ENCODE results near the gene BRIP1. TPM values are rescaled to one million over a fixed set of nuclear protein-coding genes. Genes with fewer than 3 reads are reported as not detected.
"Not testable (repeated sequence)": the region's sequence is repeated elsewhere in the genome, so short reads cannot be mapped to it uniquely, and the experiment has no call there.

Gene BRIP1
- polyA plus RNA-seq, 2 of the 4 experiments (the other 2 are of a cell fraction), result 8.0 to 11.5 TPM

GRCh38 chr17:61828694-61829093 lies 34.6 kb downstream of the BRIP1 start:
- Histone ChIP-seq H3K27ac (no peak overlapping the region), H3K4me2 (no peak overlapping the region), H3K9me3 (peaks cover 7% of the 10 kb centered on the region; the same call in 2 of the 3 replicates), H3K4me1 (peaks cover 9% of the 10 kb centered on the region), H3K4me3 (no peak overlapping the region)
- DNase-seq (ENCODE audit: low read depth in 1 of 2, low spot score in 1 of 2) (no peak), FAIRE-seq (no peak), ATAC-seq (no peak)
- ChIA-PET POLR2A (no interaction called here), CTCF (interaction anchor here (0.8 kb wide), 1 partner anchor 417 kb away, joined by 3 read pairs; no protein-coding TSS in a partner anchor)
- WGBS (ENCODE audit: missing lambda C conversion rate), result 91% methylated on average over 1 of the region's 1 CpG
- no peak for TF ChIP-seq RNF2 (IDR thresholded peaks at IDR 0.05; ENCODE audit: borderline replicate concordance, low read depth)
- TF ChIP-seq, protein P1, sequence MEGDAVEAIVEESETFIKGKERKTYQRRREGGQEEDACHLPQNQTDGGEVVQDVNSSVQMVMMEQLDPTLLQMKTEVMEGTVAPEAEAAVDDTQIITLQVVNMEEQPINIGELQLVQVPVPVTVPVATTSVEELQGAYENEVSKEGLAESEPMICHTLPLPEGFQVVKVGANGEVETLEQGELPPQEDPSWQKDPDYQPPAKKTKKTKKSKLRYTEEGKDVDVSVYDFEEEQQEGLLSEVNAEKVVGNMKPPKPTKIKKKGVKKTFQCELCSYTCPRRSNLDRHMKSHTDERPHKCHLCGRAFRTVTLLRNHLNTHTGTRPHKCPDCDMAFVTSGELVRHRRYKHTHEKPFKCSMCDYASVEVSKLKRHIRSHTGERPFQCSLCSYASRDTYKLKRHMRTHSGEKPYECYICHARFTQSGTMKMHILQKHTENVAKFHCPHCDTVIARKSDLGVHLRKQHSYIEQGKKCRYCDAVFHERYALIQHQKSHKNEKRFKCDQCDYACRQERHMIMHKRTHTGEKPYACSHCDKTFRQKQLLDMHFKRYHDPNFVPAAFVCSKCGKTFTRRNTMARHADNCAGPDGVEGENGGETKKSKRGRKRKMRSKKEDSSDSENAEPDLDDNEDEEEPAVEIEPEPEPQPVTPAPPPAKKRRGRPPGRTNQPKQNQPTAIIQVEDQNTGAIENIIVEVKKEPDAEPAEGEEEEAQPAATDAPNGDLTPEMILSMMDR (IDR thresholded peaks at IDR 0.05), result no peak
- no peak for TF ChIP-seq ZNF302 (CRISPR knock-in tag; IDR thresholded peaks at IDR 0.05)

DNA sequence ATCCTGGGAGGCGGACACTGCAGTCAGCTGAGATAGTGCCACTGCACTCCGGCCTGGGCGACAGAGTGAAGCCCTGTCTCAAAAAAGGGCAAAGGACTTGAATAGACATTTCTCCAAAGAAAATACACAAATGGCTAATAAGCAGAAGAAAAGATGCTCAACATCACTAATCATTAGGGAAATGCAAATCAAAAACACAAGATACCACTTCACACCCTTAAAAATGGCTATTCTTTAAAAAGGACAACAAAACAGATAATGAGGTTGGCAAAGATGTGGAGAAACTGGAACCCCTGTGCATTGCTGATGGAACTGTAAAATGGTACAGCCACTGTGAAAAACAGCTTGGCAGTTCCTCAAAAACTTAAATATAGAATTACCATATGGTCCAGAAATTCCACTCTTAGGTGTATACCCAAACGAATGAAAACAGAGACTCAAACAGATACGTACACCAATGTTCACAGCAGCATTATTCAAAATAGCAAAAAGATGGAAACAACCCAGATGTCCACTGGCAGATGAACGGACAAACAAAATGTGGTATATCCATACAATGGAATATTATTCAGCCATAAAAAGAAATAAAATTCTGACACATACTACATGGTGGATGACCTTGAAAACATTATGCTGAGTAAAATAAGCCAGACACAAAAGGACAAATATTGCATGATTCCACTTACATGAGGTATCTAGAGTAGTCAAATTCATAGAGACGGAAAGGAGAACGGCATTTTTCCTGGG lies 35.5 kb downstream of the BRIP1 start:
- Histone ChIP-seq H3K27ac (no peak overlapping the region), H3K4me2 (no peak overlapping the region), H3K4me1 (no peaks in the 10 kb centered on the region; the same call in 2 of the 3 replicates), H3K9me3 (peaks cover 7% of the 10 kb centered on the region; the same call in 2 of the 3 replicates), H3K4me3 (no peak overlapping the region)
- FAIRE-seq, result peak; percentile 13
- TF ChIP-seq FOSL2 (IDR thresholded peaks at IDR 0.05), result no peak
- no peak for TF ChIP-seq FOSL2 (CRISPR knock-in tag; IDR thresholded peaks at IDR 0.05)
- no peak for TF ChIP-seq EHF (CRISPR knock-in tag; IDR thresholded peaks at IDR 0.05)
- TF ChIP-seq, protein P2, sequence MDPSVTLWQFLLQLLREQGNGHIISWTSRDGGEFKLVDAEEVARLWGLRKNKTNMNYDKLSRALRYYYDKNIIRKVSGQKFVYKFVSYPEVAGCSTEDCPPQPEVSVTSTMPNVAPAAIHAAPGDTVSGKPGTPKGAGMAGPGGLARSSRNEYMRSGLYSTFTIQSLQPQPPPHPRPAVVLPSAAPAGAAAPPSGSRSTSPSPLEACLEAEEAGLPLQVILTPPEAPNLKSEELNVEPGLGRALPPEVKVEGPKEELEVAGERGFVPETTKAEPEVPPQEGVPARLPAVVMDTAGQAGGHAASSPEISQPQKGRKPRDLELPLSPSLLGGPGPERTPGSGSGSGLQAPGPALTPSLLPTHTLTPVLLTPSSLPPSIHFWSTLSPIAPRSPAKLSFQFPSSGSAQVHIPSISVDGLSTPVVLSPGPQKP (IDR thresholded peaks at IDR 0.05; ENCODE audit: low read depth, low read length), result no peak
- no peak for TF ChIP-seq NFE2L2 (conservative IDR thresholded peaks at IDR 0.05; ENCODE audit: low read length)
- TF ChIP-seq TFCP2L1 (CRISPR knock-in tag; IDR thresholded peaks at IDR 0.05), result no peak
- no peak for TF ChIP-seq HDAC2 (IDR thresholded peaks at IDR 0.05)
- TF ChIP-seq POLR2AphosphoS2 (conservative IDR thresholded peaks at IDR 0.05; ENCODE audit: low read length), result no peak
- TF ChIP-seq HOXB5 (CRISPR knock-in tag; IDR thresholded peaks at IDR 0.05), result no peak
- no peak for TF ChIP-seq EP300 (IDR thresholded peaks at IDR 0.05)
- no peak for ATAC-seq
- ChIA-PET POLR2A (no interaction called here), CTCF (interaction anchor here (0.8 to 5.2 kb wide), 3 partner anchors 9 to 416 kb away, joined by 3 to 20 read pairs (median 7); no protein-coding TSS in a partner anchor)
- DNase-seq (ENCODE audit: low read depth in 1 of 2, low spot score in 1 of 2), result no peak
- 95% methylated on average over 8 of the region's 8 CpGs for WGBS (ENCODE audit: missing lambda C conversion rate)

DNA sequence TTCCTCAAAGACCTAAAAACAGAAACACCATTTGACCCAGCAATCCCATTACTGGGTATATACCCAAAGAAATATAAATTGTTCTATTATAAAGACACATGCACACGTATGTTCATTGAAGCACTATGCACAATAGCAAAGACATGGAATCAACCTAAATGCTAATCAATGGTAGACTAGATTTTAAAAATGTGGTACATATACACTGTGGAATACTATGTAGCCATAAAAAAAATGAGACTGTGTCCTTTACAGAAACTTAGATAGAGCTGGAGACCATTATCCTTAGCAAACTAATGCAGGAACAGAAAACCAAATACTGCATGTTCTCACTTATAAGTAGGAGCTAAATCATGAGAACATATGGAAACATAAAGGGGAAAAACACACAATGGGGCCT lies 36.5 kb downstream of the BRIP1 start:
- CTCF ChIA-PET, result interaction anchor here (1.2 to 5.2 kb wide), 2 partner anchors 10 to 414 kb away, joined by 7 to 20 read pairs; no protein-coding TSS in a partner anchor
- H3K27ac ChIP-seq; H3K4me1 ChIP-seq; H3K4me3 ChIP-seq; FAIRE-seq; DNase-seq (ENCODE audit: low read depth in 1 of 2, low spot score in 1 of 2); H3K9me3 ChIP-seq; H3K4me2 ChIP-seq; ATAC-seq; POLR2A ChIA-PET: not testable (repeated sequence)
- WGBS (ENCODE audit: missing lambda C conversion rate), result 87% methylated on average over 1 of the region's 1 CpG

- FAIRE-seq; ATAC-seq; DNase-seq (ENCODE audit: low read depth in 1 of 2, low spot score in 1 of 2); POLR2A ChIA-PET; H3K4me3 ChIP-seq; H3K27ac ChIP-seq; H3K4me2 ChIP-seq; H3K9me3 ChIP-seq; H3K4me1 ChIP-seq: not testable (repeated sequence)
- WGBS (ENCODE audit: missing lambda C conversion rate), result 80% methylated on average over 2 of the region's 2 CpGs
- CTCF ChIA-PET, result interaction anchor here (0.6 to 5.2 kb wide), 3 partner anchors 10 to 1318 kb away, joined by 4 to 20 read pairs (median 7); no protein-coding TSS in a partner anchor
These were observed 37.1 kb downstream of the BRIP1 start for GRCh38 chr17:61826198-61826597.
